Neural progenitor cell (in vitro differentiated cells): ENCODE results near the gene MRPS16.

Experiments
- CTCF ChIP-seq: fragments of 200-600 bp; sonication (generic); IDR thresholded peaks from 2 replicates; pipeline ENCODE4 v1.5.1; 2017; ENCODE audit warnings: antibody characterized with exemption, mild to moderate bottlenecking
- EZH2 ChIP-seq: fragments of 200-600 bp; sonication (generic); IDR thresholded peaks from 2 replicates; pipeline ENCODE4 v1.6.1; 2017; ENCODE audit warnings: antibody characterized with exemption, mild to moderate bottlenecking, moderate library complexity

- TF ChIP-seq CTCF (no peak), EZH2 (no peak)
Measured at GRCh38 chr10:73234695-73235094, 17.7 kb downstream of the MRPS16 start.
